Activated CD4-positive, alpha-beta memory T cell treated with anti-CD3 and anti-CD28 coated beads, Interleukin-2, amount 10 ng/mL, durations not matched to agents 7 days and 5 days (primary cell): ENCODE data around the gene C3orf70. TPM values are rescaled to one million over a fixed set of nuclear protein-coding genes. Genes with fewer than 3 reads are reported as not detected.

Experiments
- CTCF ChIA-PET: fragments of 350-600 bp; sonication (Branson Sonifier 250); formaldehyde crosslinking; loops from one replicate; lab custom pipeline; 2021; ENCODE audit warnings: antibody characterized with exemption, inconsistent platforms; lab: Charles Lee
- POLR2A ChIA-PET: fragments of 350-600 bp; sonication (Branson Sonifier 250); formaldehyde crosslinking; loops from one replicate; lab custom pipeline; 2021; ENCODE audit warnings: antibody characterized with exemption; lab: Charles Lee
- DNase-seq: peaks from one replicate; pipeline ENCODE4 v3.0.0-alpha.2; 2020
- H3K27ac Mint-ChIP-seq: one replicate; pipeline ENCODE4 v1.8.0; 2021; ENCODE audit warnings: mild to moderate bottlenecking, mixed read lengths
- H3K27me3 Mint-ChIP-seq: one replicate; pipeline ENCODE4 v1.8.0; 2021; ENCODE audit warnings: mixed read lengths
- H3K36me3 Mint-ChIP-seq: one replicate; pipeline ENCODE4 v1.8.0; 2021; ENCODE audit warnings: low read depth, mixed read lengths
- H3K4me1 Mint-ChIP-seq: one replicate; pipeline ENCODE4 v1.8.0; 2021; ENCODE audit warnings: mixed read lengths
- H3K4me3 Mint-ChIP-seq: one replicate; pipeline ENCODE4 v1.8.0; 2021; ENCODE audit warnings: mild to moderate bottlenecking, mixed read lengths
- H3K9me3 Mint-ChIP-seq: one replicate; pipeline ENCODE4 v1.8.0; 2021; ENCODE audit warnings: mixed read lengths
- total RNA-seq, 2 experiments: library from RNA; stranded (reverse); gene quantifications; one replicate each; pipeline ENCODE4 v1.2.3, GENCODE V29; 2021

C3orf70 gene
- total RNA-seq, 2 experiments from 2014 or later = 0.03 TPM; not detected in 1

DNA sequence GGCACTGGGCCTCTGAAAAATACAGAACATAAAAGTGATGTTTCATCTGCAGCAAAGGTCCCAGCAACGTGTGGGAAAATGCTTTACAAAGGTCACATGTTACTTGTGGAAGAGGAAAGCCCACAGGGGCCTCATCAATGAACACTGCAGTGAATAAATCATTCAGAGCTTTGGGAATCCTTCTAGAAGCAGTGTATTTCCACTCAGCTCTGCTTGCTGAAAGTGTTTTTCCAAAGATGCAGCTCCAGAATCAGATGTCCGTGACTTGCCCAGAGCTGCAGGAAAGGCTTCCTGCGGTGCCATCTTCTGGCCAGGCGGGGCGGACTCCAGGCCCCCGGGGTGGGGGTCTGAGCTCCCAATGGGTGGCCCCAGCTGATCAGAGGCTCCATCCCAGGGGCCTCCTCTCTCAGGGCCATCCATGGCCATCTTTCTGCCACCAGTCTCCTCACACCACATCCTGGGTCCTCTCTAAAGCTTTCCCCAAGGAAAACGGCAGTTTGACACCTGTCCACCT lies 81.5 kb downstream of the C3orf70 start:
- Mint-ChIP-seq H3K4me3 (no peak overlapping the region), H3K4me1 (no peaks in the 10 kb centered on the region), H3K9me3 (no peaks in the 10 kb centered on the region), H3K27me3 (no peaks in the 10 kb centered on the region), H3K27ac (no peak overlapping the region), H3K36me3 (no peaks in the 10 kb centered on the region)
- ChIA-PET POLR2A (no interaction called here), CTCF (no interaction called here)
- DNase-seq = no peak

DNA sequence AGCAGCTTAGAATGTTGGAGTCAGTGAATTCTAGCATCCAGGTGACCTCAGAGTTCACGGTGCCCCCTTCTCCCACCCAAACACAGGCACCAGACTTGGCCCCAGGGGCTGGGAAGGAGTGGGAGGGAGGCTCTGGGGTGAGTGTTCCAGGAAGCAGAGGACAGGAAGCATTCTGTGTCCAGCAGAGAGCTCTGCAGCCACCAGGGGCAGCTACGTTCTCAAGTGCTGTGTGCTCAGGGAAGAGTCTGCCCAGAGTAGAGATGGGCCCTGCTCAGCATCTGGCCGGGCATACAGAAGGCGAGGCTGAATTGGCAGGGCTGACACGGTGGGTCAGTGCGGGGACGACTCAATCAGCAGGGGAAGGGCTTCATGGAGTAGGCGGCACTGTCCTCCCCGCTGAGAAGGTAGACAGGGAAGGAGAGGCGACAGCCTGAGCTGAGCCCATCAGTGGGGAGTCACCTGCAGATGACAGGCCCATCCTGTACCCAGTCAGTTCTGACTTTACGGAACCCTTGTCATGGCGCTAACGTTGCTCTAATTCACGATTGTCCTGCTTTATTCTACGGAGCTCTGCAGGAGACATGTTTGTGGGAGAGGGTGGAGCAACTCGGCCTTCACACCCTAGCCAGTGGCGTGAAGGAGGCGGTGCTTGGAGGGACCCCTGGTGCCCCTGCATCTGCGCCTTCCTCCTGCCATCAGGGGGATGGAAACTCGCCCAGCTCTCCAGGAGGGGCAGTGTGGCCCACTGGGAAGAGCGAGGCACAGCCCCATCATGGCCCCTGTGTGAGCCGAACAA lies 82.2 kb downstream of the C3orf70 start:
- ChIA-PET POLR2A (no interaction called here), CTCF (no interaction called here)
- no peaks in the 10 kb centered on the region for H3K4me1 Mint-ChIP-seq
- H3K9me3 Mint-ChIP-seq = no peaks in the 10 kb centered on the region
- no peak overlapping the region for H3K27ac Mint-ChIP-seq
- DNase-seq = no peak
- no peaks in the 10 kb centered on the region for H3K27me3 Mint-ChIP-seq
- H3K36me3 Mint-ChIP-seq = no peaks in the 10 kb centered on the region
- no peak overlapping the region for H3K4me3 Mint-ChIP-seq

DNA sequence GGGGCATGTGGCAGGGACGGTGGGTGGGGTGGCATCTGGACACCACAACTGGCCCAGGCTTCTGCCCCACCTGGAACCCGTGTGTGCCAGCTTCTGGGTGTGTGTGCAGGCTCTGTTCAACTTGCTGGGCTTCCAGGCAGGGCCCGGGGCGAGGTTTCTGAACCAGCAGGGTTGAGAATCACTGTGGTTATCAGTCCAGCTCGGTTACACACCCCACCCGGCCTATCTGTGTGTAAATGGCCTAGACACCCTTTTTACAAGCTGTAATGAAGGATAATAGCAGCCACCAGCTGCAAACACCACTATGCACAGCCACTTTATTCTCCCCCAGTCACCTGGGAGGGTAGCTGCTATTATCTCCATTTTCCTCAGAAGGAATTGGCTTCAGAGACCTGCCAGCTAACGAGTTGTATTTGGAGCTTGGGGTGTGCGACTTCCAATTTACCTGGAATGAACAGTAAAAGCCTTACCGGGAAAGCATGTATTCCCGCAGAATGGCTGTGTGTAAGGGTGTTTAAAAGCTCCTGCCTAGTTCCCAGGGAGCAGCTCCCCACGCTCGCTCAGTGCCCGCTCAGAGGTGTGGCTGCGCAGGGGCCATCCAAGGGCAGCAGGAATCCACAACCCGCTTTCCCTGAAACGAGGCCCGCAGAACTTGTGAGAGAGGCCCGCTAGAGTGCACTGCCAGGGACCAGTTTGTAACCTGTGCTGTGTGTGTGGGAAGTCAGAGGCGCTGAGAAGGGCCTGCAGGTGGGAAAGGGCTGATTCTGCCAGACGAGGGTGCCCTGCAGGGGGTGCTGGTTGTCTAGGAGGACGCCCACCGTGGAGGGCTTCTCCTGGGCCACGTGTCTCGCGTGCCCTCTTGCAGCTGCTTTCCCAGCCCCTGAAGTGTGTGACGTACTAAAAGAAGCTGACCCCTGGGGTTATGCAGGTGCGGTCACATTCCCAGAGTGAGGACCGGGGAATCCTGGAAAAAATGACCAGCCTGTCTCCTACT lies 83.5 kb downstream of the C3orf70 start:
- no peaks in the 10 kb centered on the region for H3K36me3 Mint-ChIP-seq
- ChIA-PET POLR2A (no interaction called here), CTCF (no interaction called here)
- H3K4me3 Mint-ChIP-seq = no peak overlapping the region
- H3K4me1 Mint-ChIP-seq = no peaks in the 10 kb centered on the region
- H3K27ac Mint-ChIP-seq = no peak overlapping the region
- DNase-seq = no peak
- no peaks in the 10 kb centered on the region for H3K9me3 Mint-ChIP-seq
- no peaks in the 10 kb centered on the region for H3K27me3 Mint-ChIP-seq

DNA sequence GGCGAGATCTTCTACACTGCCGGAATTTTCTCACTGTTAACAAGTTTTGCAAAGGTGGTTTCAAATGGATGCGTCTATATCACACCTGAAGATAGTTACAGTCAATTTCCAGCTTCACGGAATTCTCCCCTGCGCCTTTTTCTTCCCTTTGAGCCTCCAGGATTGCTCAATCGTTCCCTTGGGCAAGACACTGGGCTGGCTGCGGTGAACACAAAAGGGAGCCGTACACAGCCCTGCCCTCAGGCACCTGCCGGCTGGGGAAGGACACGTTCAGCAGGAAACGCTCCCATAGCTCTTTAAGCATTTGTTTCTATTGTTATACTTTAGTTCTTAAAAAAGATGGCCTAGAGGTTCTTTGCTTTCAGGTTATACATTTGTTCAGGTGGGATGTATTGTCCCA lies 85.7 kb downstream of the C3orf70 start:
- POLR2A ChIA-PET = no interaction called here
- no peak overlapping the region for H3K4me3 Mint-ChIP-seq
- CTCF ChIA-PET = no interaction called here

DNA sequence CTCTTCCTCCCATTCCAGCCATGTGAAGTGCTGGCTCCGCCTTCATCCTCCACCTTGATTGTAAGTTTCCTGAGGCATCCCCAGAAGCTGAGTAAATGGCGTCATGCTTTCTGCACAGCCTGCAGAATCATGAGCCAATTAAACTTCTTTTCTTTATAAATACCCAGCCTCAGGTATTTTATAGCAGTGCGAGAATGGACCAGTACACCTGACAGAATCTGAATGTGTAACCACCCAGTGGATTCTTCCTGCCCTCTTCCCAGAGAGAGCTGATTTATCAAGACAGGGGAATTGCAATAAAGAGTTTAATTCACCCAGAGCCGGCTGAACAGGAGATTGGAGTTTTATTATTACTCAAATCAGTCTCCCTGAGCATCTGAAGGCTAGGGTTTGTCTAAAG lies 86.6 kb downstream of the C3orf70 start:
- Mint-ChIP-seq H3K27ac (no peak overlapping the region), H3K27me3 (no peaks in the 10 kb centered on the region), H3K4me1 (no peaks in the 10 kb centered on the region), H3K9me3 (no peaks in the 10 kb centered on the region), H3K4me3 (no peak overlapping the region), H3K36me3 (no peaks in the 10 kb centered on the region)
- CTCF ChIA-PET = no interaction called here
- POLR2A ChIA-PET = interaction anchor here (0.7 kb wide), 1 partner anchor 12 kb away, joined by 3 read pairs; no protein-coding TSS in a partner anchor
- no peak for DNase-seq

More for the DNA sequence above, 85.7 kb downstream of the C3orf70 start:
- no peak overlapping the region for H3K27ac Mint-ChIP-seq
- no peaks in the 10 kb centered on the region for H3K36me3 Mint-ChIP-seq
- DNase-seq = no peak
- no peaks in the 10 kb centered on the region for H3K27me3 Mint-ChIP-seq
- no peaks in the 10 kb centered on the region for H3K9me3 Mint-ChIP-seq
- H3K4me1 Mint-ChIP-seq = no peaks in the 10 kb centered on the region

DNA sequence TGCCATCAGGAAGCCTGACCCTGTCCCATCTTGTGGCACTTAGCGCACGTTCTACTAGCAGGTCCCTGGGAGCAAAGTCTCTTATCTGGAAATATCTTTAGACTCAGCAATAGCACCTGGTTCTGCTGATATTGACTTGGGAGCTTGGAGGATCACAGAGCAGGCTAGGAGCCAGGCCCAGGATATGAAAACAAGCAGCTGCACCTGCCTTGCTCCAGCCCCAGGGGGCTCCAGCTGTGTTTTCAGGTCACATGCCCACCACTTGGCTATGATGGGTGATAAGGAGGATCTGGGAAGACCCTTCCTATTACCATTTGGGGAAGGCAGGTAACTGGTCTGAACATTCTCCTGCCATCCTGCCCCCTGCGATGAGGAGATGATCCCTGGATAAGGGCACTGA lies 87.8 kb downstream of the C3orf70 start:
- no peak for DNase-seq
- POLR2A ChIA-PET = no interaction called here
- H3K27ac Mint-ChIP-seq = no peak overlapping the region
- no peaks in the 10 kb centered on the region for H3K4me1 Mint-ChIP-seq
- no peaks in the 10 kb centered on the region for H3K36me3 Mint-ChIP-seq
- H3K9me3 Mint-ChIP-seq = no peaks in the 10 kb centered on the region
- CTCF ChIA-PET = no interaction called here
- no peak overlapping the region for H3K4me3 Mint-ChIP-seq
- H3K27me3 Mint-ChIP-seq = no peaks in the 10 kb centered on the region

DNA sequence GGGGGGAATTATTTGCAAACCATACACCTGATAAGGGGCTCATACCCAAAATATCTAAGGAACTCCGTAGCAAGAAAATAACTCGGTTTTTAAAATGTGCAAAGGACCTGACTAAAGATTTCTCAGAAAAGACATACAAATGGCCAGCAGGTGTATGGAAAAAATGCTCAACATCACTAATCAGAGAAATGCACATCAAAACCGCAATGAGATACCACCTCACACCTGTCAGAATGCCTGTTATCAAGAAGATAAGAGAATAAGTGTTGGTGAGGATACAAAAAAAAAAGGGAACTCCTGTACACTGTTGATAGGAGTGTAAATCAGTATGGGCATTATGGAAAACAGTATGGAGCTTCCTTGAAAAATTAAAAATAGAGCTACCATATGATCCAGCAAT lies 89.4 kb downstream of the C3orf70 start:
- Mint-ChIP-seq H3K4me1 (no peaks in the 10 kb centered on the region), H3K36me3 (no peaks in the 10 kb centered on the region), H3K27ac (no peak overlapping the region), H3K9me3 (peaks cover 5% of the 10 kb centered on the region), H3K27me3 (no peaks in the 10 kb centered on the region), H3K4me3 (no peak overlapping the region)
- POLR2A ChIA-PET = interaction anchor here (0.6 kb wide), 1 partner anchor 1095 kb away, joined by 3 read pairs; no protein-coding TSS in a partner anchor
- DNase-seq = no peak
- CTCF ChIA-PET = interaction anchor here (0.6 to 1.1 kb wide), 2 partner anchors 22 to 189 kb away, joined by 3 to 6 read pairs; no protein-coding TSS in a partner anchor

DNA sequence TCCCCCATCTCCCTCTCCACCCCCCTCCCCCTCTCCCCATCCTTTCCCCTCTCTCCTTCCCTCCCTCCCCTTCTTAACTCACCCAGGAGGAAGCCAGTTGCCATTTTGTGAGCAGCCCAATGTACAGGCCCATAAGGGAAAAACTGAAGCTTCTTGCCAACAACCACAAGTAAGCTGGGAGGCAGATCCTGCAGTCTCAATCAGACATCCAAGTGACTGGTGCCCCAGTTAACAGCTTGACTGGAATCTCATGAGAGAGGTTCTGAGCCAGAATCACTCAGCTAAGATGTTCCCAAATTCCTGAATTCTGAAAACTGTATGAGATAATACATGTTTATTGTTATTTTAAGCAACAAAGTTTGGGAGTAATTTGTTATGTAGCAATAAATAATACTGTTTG lies 90.7 kb downstream of the C3orf70 start:
- Mint-ChIP-seq H3K27ac (no peak overlapping the region), H3K4me1 (no peaks in the 10 kb centered on the region), H3K9me3 (peaks cover 9% of the 10 kb centered on the region), H3K36me3 (no peaks in the 10 kb centered on the region), H3K4me3 (no peak overlapping the region), H3K27me3 (no peaks in the 10 kb centered on the region)
- CTCF ChIA-PET = interaction anchor here (1.1 kb wide), 1 partner anchor 21 kb away, joined by 3 read pairs; no protein-coding TSS in a partner anchor
- DNase-seq = no peak
- POLR2A ChIA-PET = no interaction called here

DNA sequence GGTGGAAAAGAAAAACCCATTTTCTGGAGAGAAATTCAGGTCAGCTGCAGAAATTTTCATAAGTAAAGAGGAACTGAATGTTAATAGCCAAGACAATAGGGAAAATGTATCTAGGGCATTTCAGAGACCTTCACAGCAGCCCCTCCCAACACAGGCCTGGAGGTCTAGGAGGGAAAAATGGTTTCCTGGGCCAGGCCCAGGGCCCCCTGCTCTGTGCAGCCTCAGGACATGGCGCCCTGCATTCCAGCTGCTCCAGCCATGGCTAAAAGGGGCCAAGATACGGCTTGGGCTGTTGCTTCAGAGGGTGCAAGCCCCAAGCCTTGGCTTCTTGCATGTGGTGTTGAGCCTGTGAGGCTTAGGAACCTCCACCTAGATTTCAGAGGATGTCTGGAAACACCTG lies 92.2 kb downstream of the C3orf70 start:
- Mint-ChIP-seq H3K4me1 (no peaks in the 10 kb centered on the region), H3K27ac (no peak overlapping the region), H3K36me3 (peaks cover 5% of the 10 kb centered on the region), H3K4me3 (no peak overlapping the region), H3K27me3 (no peaks in the 10 kb centered on the region), H3K9me3 (peaks cover 13% of the 10 kb centered on the region)
- DNase-seq = no peak
- ChIA-PET POLR2A (no interaction called here), CTCF (no interaction called here)

DNA sequence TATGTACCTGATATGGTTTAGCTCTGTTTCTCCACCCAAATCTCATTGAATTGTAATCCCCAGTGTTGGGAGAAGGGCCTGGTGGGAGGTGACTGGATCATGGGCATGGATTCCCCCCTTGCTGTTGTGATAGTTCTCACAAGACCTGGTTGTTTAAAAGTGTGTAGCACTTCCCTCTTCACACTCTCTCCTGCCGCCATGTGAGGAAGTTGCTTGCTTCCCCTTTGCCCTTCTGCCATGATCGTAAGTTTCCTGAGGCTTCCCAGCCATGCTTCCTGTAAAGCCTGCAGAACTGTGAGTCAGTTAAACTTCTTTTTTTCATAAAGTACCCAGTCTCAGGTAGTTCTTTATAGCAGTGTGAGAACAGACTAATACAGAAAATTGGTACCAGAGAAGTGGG lies 93.1 kb downstream of the C3orf70 start:
- Mint-ChIP-seq H3K27me3 (no peaks in the 10 kb centered on the region), H3K27ac (no peak overlapping the region), H3K9me3 (peaks cover 14% of the 10 kb centered on the region), H3K36me3 (peaks cover 11% of the 10 kb centered on the region), H3K4me1 (no peaks in the 10 kb centered on the region), H3K4me3 (no peak overlapping the region)
- ChIA-PET POLR2A (no interaction called here), CTCF (no interaction called here)
- DNase-seq = no peak

DNA sequence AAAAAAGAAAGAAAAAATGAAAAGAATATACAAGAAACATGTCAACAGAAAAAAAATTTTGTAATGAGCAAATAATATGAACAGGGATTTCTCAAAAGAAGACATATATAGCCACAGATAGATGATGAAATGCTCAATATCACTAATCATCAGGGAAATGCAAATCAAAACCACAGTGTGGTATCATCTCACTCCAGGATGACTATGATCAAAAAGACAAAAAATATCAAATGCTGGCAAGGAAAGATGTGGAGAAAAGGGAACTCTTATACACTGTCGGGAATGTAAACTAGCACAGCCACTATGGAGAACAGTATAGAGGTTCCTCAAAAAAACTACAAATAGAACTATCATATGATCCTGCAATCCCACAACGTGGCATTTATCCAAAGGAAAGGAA lies 94.1 kb downstream of the C3orf70 start:
- ChIA-PET POLR2A (no interaction called here), CTCF (no interaction called here)
- H3K36me3 Mint-ChIP-seq = peaks cover 21% of the 10 kb centered on the region
- no peak for DNase-seq
- H3K4me1 Mint-ChIP-seq = no peaks in the 10 kb centered on the region
- H3K9me3 Mint-ChIP-seq = peaks cover 17% of the 10 kb centered on the region
- H3K27me3 Mint-ChIP-seq = no peaks in the 10 kb centered on the region
- H3K27ac Mint-ChIP-seq = no peak overlapping the region
- no peak overlapping the region for H3K4me3 Mint-ChIP-seq

DNA sequence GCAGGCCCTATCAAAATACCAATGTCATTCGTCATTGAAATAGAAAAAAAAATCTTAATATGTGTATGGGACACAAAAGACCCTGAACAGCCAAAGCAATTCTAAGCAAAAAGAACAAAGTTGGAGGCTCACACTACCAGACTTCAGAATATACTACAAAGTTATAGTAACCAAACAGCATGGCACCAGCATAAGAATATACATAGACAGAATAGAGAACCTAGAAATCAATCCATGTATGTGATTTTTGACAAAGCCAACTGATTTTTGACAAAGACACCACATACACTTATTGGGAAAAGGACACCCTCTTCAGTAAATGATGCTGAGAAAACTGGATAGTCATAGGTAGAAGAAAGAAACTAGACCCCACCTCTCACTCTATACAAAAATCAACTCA lies 95.0 kb downstream of the C3orf70 start:
- peaks cover 30% of the 10 kb centered on the region for H3K36me3 Mint-ChIP-seq
- H3K4me3 Mint-ChIP-seq = no peak overlapping the region
- no peak for DNase-seq
- peaks cover 17% of the 10 kb centered on the region for H3K9me3 Mint-ChIP-seq
- H3K4me1 Mint-ChIP-seq = no peaks in the 10 kb centered on the region
- H3K27ac Mint-ChIP-seq = no peak overlapping the region
- CTCF ChIA-PET = no interaction called here
- POLR2A ChIA-PET = no interaction called here
- H3K27me3 Mint-ChIP-seq = no peaks in the 10 kb centered on the region

DNA sequence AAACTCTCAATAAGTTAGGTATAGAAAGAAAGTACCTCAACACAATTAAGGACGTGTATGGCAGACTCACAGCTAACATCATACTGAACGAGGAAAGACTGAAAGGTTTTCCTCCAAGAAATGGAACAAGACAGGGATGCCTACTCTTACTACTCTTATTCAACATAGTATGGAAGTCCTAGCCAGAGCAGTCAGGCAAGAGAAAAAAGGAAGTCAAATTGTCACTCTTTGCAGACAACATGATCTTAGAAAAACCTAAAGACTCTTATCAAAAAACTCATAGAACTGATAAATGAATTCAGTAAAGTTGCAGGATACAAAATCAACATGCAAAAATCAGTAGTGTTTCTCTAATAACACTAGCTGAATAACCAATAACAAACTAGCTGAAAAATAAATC lies 96.0 kb downstream of the C3orf70 start:
- H3K4me3 Mint-ChIP-seq = no peak overlapping the region

More for the DNA sequence above, 96.0 kb downstream of the C3orf70 start:
- peaks cover 40% of the 10 kb centered on the region for H3K36me3 Mint-ChIP-seq
- no peaks in the 10 kb centered on the region for H3K4me1 Mint-ChIP-seq
- ChIA-PET CTCF (no interaction called here), POLR2A (no interaction called here)
- no peak for DNase-seq
- peaks cover 17% of the 10 kb centered on the region for H3K9me3 Mint-ChIP-seq
- no peaks in the 10 kb centered on the region for H3K27me3 Mint-ChIP-seq
- H3K27ac Mint-ChIP-seq = no peak overlapping the region
